SIG-M5 (cell line): ENCODE measurements around the gene FBXL7.

Experiments used
- DNase-seq: peaks from one replicate; lab custom pipeline; 2025; lab: John Stamatoyannopoulos, UW

FBXL7 gene

GRCh38 chr5:15544039-15544438 is 44.1 kb downstream of the FBXL7 start:
- DNase-seq, result no peak

GRCh38 chr5:15545082-15545481 is 45.1 kb downstream of the FBXL7 start:
- no peak for DNase-seq

GRCh38 chr5:15547261-15547839 is 47.4 kb downstream of the FBXL7 start:
- DNase-seq, result no peak

GRCh38 chr5:15549961-15550360 is 50.0 kb downstream of the FBXL7 start:
- no peak for DNase-seq

GRCh38 chr5:15550502-15551112 is 50.6 kb downstream of the FBXL7 start:
- DNase-seq, result no peak

- DNase-seq, result no peak
Observed at GRCh38 chr5:15551113-15551504, 51.1 kb downstream of the FBXL7 start.

- DNase-seq, result no peak
Observed at GRCh38 chr5:15554542-15554941, 54.6 kb downstream of the FBXL7 start.

GRCh38 chr5:15555176-15555575 is 55.2 kb downstream of the FBXL7 start:
- DNase-seq, result no peak

GRCh38 chr5:15558240-15558639 is 58.3 kb downstream of the FBXL7 start:
- no peak for DNase-seq

- DNase-seq, result no peak
Observed at GRCh38 chr5:15558681-15559080, 58.7 kb downstream of the FBXL7 start.

- DNase-seq, result no peak
Observed at GRCh38 chr5:15560421-15560820, 60.4 kb downstream of the FBXL7 start.

GRCh38 chr5:15564523-15564922 is 64.5 kb downstream of the FBXL7 start:
- no peak for DNase-seq

GRCh38 chr5:15564957-15565356 is 65.0 kb downstream of the FBXL7 start:
- DNase-seq, result no peak

GRCh38 chr5:15566306-15566705 is 66.3 kb downstream of the FBXL7 start:
- DNase-seq, result no peak

GRCh38 chr5:15566789-15567188 is 66.8 kb downstream of the FBXL7 start:
- no peak for DNase-seq

GRCh38 chr5:15570491-15570890 is 70.5 kb downstream of the FBXL7 start:
- no peak for DNase-seq

GRCh38 chr5:15571081-15571480 is 71.1 kb downstream of the FBXL7 start:
- DNase-seq, result no peak

GRCh38 chr5:15571618-15572017 is 71.6 kb downstream of the FBXL7 start:
- DNase-seq, result no peak

GRCh38 chr5:15573590-15573989 is 73.6 kb downstream of the FBXL7 start:
- DNase-seq, result no peak

GRCh38 chr5:15574128-15574527 is 74.1 kb downstream of the FBXL7 start:
- DNase-seq, result no peak

GRCh38 chr5:15574806-15575325 is 74.9 kb downstream of the FBXL7 start:
- no peak for DNase-seq

GRCh38 chr5:15575666-15576065 is 75.7 kb downstream of the FBXL7 start:
- DNase-seq, result no peak

GRCh38 chr5:15577132-15577531 is 77.2 kb downstream of the FBXL7 start:
- no peak for DNase-seq

- DNase-seq, result no peak
Observed at GRCh38 chr5:15577831-15578230, 77.9 kb downstream of the FBXL7 start.
